ENCODE data around the gene USP21.
"Not testable (repeated sequence)": the region's sequence is repeated elsewhere in the genome, so short reads cannot be mapped to it uniquely, and the experiment has no call there.

USP21 gene, protein sequence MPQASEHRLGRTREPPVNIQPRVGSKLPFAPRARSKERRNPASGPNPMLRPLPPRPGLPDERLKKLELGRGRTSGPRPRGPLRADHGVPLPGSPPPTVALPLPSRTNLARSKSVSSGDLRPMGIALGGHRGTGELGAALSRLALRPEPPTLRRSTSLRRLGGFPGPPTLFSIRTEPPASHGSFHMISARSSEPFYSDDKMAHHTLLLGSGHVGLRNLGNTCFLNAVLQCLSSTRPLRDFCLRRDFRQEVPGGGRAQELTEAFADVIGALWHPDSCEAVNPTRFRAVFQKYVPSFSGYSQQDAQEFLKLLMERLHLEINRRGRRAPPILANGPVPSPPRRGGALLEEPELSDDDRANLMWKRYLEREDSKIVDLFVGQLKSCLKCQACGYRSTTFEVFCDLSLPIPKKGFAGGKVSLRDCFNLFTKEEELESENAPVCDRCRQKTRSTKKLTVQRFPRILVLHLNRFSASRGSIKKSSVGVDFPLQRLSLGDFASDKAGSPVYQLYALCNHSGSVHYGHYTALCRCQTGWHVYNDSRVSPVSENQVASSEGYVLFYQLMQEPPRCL

DNA sequence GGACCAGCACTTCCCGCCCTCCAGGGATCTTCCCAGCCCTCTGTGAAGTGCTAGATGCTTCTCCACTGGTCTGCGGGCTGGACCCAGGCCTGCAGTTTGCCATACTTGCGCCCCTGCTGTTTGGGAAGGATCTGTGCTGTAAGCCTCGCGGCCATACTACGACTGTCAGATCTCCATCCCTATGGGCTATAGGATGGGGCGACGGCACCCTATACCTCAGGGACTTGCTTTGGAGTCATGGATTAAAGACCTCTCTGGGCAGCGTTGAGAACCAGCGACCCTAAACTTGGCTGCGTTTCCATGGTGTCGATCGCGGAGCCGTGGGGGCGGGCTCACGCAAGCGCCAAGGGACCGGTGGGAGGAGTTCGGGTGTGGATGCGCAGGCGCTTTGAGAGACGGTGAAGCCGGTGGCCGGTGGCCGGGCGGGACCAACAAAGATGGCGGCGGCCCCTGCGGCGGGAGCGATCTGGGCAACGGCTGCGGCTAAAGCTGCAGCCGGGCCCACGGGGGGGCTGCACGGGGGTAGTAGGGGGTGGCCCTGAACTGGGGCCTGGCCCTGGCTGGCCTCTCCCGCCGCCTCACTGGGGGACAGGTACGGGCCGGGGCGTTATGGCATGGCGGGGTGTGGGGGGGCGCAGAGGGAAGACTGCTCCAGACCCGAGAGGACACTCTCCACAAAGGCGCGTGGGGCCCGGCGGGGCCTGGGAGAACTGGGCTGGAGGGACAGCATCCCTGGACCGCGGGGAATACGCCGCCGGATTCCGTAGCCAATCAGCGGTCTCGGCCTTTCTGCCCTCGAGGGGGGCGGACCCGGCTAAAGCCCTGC is at the start of gene USP21:
USP21 (plus strand) TSS at position 414 of the 826 bp plus-strand sequence. CDS start 1,141 bp downstream, outside the sequence.
- peak; percentile 93 for DNase-seq (ENCODE audit: low spot score)

DNA sequence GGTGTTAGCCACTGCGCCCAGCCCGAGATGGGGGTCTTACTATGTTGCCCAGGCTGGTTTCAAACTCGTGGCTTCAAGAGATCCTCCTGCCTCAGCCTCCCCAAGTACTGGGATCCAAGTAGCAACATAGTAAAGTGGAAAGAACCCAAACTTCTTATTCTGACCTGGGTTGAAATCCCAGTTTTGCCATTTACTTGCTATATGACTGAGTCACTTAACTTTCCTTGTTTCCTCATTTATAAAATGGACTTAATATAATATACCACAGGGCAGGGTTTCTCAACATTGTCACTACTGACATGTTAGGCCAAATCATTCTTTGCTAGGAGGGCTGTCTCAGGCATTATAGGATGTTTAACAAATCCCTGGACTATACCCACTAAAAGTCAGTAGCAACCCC is 48.2 kb upstream of the USP21 start:
- DNase-seq (ENCODE audit: low spot score): no peak

GRCh38 chr1:161111527-161111926 is 47.8 kb upstream of the USP21 start:
- no peak for DNase-seq (ENCODE audit: low spot score)

GRCh38 chr1:161113915-161114314 is 45.4 kb upstream of the USP21 start:
- no peak for DNase-seq (ENCODE audit: low spot score)

- no peak for DNase-seq (ENCODE audit: low spot score)
Measured at GRCh38 chr1:161114556-161114955, 44.7 kb upstream of the USP21 start.

DNA sequence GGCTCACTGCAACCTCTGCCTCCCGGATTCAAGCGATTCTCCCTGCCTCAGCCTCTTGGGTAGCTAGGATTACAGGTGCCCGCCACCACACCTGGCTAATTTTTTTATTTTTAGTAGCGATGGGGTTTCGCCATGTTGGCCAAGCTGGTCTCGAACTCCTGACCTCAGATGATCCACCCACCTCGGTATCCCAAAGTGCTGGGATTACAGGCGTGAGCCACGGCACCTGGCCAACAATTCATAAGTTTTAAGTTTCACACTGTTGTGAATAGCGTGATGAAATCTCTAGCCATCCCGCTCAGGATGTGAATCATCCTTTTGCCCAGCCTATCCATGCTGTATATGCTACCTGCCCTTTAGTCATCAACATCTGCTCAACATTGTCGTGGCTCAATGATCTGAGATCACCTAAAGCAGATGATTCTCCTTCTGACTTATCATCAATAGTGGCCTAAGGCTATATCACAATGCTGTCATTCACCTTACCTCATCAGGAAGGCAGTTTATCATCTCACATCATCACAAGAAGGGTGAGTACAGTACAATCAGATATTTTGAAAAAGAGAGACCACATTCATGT is 44.1 kb upstream of the USP21 start:
- no peak for DNase-seq (ENCODE audit: low spot score)

DNA sequence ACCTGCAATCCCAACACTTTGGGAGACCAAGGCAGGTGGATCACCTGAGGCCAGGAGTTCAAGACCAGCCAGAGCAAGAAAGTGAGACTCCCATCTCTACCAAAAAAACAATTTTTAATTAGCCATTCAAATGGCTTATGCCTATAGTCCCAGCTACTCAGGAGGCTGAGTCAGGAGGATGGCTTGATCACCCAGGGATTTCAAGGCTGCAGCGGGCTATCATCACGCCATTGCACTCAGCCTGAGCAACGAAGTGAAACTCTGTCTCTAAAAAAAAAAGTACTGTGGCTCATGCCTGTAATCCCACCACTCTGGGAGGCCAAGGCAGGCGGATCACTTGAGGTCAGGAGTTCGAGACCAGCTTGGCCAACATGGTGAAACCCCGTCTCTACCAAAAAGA is 43.3 kb upstream of the USP21 start:
- not testable (repeated sequence) for DNase-seq (ENCODE audit: low spot score)

GRCh38 chr1:161117759-161118581 is 41.3 kb upstream of the USP21 start, which contains the start of the genes NIT1 and PFDN2:
Gene NIT1 (plus strand): TSS chr1:161118105. CDS start chr1:161118177, 72 bp downstream.
Gene PFDN2 (minus strand): TSS chr1:161118037. CDS start chr1:161118026, 11 bp downstream.
- peak; percentile 86 for DNase-seq (ENCODE audit: low spot score)

- no peak for DNase-seq (ENCODE audit: low spot score)
Measured at GRCh38 chr1:161119092-161119903, 40.0 kb upstream of the USP21 start.

DNA sequence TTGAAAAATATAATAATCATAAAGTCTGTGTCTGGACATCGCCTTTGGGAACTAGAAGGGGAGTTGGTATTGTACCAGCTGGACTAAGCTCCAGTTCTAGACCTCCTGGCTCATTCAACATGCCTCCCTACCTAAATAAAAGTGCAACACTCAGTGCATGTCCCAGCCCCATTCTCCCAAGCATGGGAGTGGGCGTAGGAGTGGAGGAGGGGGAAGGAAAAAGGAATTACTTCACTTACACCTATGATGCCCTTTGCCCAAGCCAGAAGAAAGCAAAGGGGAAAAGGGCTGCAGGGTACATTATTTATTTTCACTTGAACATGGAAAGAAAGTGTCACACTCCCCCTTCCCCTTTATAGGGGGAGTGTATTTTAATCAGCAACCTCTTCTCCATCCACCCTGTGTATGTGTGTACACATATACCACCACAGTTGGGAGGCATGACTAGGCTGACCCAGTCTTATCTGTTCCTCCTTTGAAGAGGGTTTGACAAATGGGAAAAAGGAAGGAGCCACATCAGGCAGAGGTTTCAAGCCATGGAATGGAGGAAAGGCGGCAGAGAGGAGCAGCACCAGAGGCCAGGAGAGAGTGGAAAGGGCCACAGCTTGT is 38.2 kb upstream of the USP21 start:
- no peak for DNase-seq (ENCODE audit: low spot score)

DNA sequence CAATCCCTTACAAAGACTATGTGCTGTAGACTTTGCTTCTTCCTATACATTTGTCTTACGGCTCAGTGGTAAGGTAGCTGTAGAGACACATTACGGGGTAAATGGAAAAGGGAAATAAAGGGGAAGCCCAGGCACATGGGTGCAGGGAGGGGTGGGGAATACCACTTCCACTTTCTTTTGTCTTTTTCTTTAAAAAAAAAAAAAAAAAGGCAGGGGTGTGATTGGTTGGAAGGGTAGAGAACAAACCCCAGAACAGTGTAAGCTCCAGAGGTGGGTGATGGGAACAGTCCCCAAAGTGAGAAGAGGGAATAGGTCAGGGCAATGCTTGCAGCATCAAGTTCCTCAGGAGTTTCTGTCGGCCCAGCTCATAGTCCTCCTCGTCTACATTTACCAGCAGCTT is 37.5 kb upstream of the USP21 start:
- DNase-seq (ENCODE audit: low spot score): no peak

GRCh38 chr1:161122967-161123366 is 36.3 kb upstream of the USP21 start:
- DNase-seq (ENCODE audit: low spot score): no peak

DNA sequence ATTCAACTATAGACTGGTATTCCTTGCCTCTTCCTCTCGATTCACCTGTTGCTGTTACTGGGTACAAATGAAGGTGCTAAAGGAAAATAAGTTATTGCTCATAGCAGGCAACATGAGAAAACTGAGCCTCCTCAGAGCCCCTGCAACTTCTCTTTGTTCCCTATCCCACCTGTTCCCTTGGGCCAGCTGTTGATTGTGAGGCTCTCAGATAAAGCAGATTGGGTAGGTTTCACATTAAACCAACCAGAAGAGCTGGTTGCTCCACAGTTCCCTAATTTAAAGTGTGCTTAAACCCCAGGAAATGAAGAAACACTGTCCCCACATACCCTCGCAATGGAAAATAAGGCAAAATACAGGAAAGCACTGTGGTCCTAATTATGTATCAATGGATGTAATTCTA is 31.7 kb upstream of the USP21 start:
- DNase-seq (ENCODE audit: low spot score): no peak

GRCh38 chr1:161128591-161129420 is 30.5 kb upstream of the USP21 start:
- no peak for DNase-seq (ENCODE audit: low spot score)

DNA sequence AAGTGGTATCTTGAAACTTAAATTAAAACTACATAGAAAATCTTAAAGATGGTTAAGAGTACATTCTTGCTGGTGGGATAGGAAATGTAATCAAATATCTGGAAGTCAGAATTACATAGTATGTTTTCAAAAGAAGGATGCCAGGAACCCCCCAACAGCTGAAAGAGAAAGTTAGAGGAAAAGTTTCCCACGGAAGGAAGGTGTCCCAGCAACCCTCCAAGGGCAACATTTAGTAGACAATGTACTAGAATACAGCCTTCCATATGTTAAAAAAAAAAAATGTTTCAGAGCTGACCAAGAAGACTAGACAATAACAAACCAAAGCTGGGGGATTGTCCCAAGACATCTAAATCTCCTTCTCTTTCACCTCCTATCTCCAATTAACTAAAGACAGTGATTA is 29.0 kb upstream of the USP21 start:
- DNase-seq (ENCODE audit: low spot score): no peak

- DNase-seq (ENCODE audit: low spot score): no peak
Measured at GRCh38 chr1:161131523-161132409, 27.5 kb upstream of the USP21 start.

DNA sequence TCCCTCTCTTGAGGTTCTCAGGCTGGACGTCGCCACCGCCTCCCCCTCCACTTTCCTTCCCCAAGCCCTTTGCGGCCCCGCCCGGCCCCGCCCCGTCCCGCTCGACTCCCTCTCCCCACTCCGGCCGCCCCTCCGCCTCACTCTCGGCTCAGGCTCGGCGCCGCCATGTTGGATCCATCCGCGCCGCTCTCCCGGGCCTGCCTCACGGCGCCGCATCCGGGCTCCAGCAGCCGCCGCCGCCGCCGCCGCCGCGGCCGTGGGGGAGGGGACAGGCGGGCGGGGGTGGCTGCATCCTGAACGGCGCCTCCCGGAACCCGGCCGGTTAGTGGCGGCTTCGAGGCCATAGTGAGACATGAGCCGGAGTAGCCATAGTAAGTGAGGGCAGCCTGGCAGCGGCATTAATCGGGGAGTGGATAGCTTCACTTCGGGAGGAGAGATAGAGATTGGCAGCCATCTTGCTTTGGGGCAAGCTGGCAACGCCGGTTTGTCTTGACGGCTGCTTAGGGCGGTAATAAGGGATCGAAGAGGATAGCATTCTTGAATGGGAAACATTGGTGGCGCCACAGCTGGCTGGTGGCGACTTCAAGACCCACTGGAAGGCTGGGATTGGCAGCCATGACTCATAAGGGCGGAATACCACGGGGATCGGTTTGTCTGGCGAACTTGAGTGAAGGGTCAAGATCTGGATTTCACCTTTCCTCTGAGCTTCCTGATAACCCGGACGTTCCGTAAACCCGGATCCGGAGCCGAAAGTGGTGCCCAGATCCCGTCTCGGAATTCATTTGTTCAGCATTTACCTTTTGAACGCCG is 26.7 kb upstream of the USP21 start, which contains the start of gene DEDD:
DEDD (minus strand) TSS at position 258 of the 810 bp plus-strand sequence. CDS start 8,205 bp downstream, outside the sequence.
- peak; percentile 98 for DNase-seq (ENCODE audit: low spot score)

All from putamen (tissue), 1 donor.